A549 (cell line): ENCODE measurements around the gene CACNA1E.

Experiments used
- CHD4 ChIP-seq: fragments of 200-600 bp; sonication (generic); IDR thresholded peaks from 2 replicates; pipeline ENCODE4 v1.6.1; 2016; ENCODE audit warnings: antibody characterized with exemption, mild to moderate bottlenecking, borderline replicate concordance
- JUN ChIP-seq, 2 experiments: fragments of >200 bp; sonication (Bioruptor Twin); formaldehyde crosslinking; IDR thresholded peaks; 2 replicates in 1 of 2; 3 replicates in 1 of 2; pipeline ENCODE4 v1.6.1; 2016 to 2017
- NFE2L2 ChIP-seq: fragments of 150-350 bp; conservative IDR thresholded peaks from 2 replicates; pipeline ENCODE4 v1.6.1; 2014; ENCODE audit warnings: low read length
- POLR2A ChIP-seq: IDR thresholded peaks from 2 replicates; pipeline ENCODE4 v1.6.1; 2012; ENCODE audit warnings: mild to moderate bottlenecking, low read length
- RFX5 ChIP-seq: fragments of 450-650 bp; IDR thresholded peaks from 2 replicates; pipeline ENCODE4 v1.7.1; 2014; ENCODE audit warnings: antibody characterized with exemption, mild to moderate bottlenecking, moderate library complexity
- SMC3 ChIP-seq: fragments of >200 bp; sonication (Bioruptor Twin); formaldehyde crosslinking; IDR thresholded peaks from 3 replicates; pipeline ENCODE4 v1.6.1; 2018; ENCODE audit warnings: inconsistent platforms
- SREBF2 ChIP-seq: fragments of 450-650 bp; IDR thresholded peaks from 2 replicates; pipeline ENCODE4 v1.6.1; 2014; ENCODE audit warnings: mild to moderate bottlenecking, moderate library complexity
- TF ChIP-seq, protein P1 (sequence below): fragments of >200 bp; sonication (Bioruptor Twin); formaldehyde crosslinking; IDR thresholded peaks from 3 replicates; pipeline ENCODE4 v1.5.1; 2016
- TF ChIP-seq, protein P2 (sequence below): fragments of 200-600 bp; sonication (generic); IDR thresholded peaks from 2 replicates; pipeline ENCODE4 v1.6.1; 2016; ENCODE audit warnings: antibody characterized with exemption, mild to moderate bottlenecking, moderate library complexity
- TF ChIP-seq, protein P3 (sequence below): fragments of 250-450 bp; sonication (Bioruptor Pico); IDR thresholded peaks from 2 replicates; pipeline ENCODE4 v1.5.0; 2021; ENCODE audit warnings: mild to moderate bottlenecking, moderate library complexity, borderline replicate concordance

DNA sequence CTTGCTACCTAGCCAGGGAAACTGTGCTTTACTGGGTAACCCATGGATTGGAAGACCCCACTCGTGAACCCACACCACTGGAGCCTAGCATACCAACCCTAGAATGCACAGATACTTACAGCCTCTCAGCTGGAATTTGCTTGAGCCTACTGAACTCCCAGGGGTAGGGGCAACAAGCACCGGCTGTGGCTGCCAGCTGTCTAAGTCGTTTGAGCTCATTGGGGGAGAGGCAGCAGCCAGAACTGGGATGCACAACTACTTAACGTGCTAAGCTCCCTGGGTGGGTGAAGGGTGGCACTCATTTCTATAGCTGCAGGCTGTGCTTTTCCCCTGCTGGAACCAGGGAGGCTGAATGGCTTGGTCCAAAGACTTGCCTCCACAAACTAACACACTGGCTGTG is 365.8 kb downstream of the CACNA1E start:
- no peak for TF ChIP-seq NFE2L2
- TF ChIP-seq SMC3 = no peak
- TF ChIP-seq SREBF2 = no peak
- TF ChIP-seq, protein P1, sequence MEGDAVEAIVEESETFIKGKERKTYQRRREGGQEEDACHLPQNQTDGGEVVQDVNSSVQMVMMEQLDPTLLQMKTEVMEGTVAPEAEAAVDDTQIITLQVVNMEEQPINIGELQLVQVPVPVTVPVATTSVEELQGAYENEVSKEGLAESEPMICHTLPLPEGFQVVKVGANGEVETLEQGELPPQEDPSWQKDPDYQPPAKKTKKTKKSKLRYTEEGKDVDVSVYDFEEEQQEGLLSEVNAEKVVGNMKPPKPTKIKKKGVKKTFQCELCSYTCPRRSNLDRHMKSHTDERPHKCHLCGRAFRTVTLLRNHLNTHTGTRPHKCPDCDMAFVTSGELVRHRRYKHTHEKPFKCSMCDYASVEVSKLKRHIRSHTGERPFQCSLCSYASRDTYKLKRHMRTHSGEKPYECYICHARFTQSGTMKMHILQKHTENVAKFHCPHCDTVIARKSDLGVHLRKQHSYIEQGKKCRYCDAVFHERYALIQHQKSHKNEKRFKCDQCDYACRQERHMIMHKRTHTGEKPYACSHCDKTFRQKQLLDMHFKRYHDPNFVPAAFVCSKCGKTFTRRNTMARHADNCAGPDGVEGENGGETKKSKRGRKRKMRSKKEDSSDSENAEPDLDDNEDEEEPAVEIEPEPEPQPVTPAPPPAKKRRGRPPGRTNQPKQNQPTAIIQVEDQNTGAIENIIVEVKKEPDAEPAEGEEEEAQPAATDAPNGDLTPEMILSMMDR = no peak
- no peak for TF ChIP-seq JUN (IDR thresholded peaks at IDR 0.05)
- TF ChIP-seq, protein P2, sequence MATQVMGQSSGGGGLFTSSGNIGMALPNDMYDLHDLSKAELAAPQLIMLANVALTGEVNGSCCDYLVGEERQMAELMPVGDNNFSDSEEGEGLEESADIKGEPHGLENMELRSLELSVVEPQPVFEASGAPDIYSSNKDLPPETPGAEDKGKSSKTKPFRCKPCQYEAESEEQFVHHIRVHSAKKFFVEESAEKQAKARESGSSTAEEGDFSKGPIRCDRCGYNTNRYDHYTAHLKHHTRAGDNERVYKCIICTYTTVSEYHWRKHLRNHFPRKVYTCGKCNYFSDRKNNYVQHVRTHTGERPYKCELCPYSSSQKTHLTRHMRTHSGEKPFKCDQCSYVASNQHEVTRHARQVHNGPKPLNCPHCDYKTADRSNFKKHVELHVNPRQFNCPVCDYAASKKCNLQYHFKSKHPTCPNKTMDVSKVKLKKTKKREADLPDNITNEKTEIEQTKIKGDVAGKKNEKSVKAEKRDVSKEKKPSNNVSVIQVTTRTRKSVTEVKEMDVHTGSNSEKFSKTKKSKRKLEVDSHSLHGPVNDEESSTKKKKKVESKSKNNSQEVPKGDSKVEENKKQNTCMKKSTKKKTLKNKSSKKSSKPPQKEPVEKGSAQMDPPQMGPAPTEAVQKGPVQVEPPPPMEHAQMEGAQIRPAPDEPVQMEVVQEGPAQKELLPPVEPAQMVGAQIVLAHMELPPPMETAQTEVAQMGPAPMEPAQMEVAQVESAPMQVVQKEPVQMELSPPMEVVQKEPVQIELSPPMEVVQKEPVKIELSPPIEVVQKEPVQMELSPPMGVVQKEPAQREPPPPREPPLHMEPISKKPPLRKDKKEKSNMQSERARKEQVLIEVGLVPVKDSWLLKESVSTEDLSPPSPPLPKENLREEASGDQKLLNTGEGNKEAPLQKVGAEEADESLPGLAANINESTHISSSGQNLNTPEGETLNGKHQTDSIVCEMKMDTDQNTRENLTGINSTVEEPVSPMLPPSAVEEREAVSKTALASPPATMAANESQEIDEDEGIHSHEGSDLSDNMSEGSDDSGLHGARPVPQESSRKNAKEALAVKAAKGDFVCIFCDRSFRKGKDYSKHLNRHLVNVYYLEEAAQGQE = no peak
- TF ChIP-seq POLR2A = no peak
- TF ChIP-seq, protein P3, sequence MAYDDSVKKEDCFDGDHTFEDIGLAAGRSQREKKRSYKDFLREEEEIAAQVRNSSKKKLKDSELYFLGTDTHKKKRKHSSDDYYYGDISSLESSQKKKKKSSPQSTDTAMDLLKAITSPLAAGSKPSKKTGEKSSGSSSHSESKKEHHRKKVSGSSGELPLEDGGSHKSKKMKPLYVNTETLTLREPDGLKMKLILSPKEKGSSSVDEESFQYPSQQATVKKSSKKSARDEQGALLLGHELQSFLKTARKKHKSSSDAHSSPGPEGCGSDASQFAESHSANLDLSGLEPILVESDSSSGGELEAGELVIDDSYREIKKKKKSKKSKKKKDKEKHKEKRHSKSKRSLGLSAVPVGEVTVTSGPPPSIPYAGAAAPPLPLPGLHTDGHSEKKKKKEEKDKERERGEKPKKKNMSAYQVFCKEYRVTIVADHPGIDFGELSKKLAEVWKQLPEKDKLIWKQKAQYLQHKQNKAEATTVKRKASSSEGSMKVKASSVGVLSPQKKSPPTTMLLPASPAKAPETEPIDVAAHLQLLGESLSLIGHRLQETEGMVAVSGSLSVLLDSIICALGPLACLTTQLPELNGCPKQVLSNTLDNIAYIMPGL = no peak
- no peak for TF ChIP-seq CHD4
- no peak for TF ChIP-seq RFX5
